GM12878 (cell line): ENCODE measurements around the gene ARHGEF16.

Experiments used
- CBX3 ChIP-seq: fragments of 200-600 bp; sonication (generic); IDR thresholded peaks from 2 replicates; pipeline ENCODE4 v1.6.1; 2016; ENCODE audit warnings: low read depth, borderline replicate concordance
- CHD4 ChIP-seq: fragments of 200-600 bp; sonication (generic); IDR thresholded peaks from 2 replicates; pipeline ENCODE4 v1.6.1; 2016; ENCODE audit warnings: mild to moderate bottlenecking
- CREB1 ChIP-seq: IDR thresholded peaks from 2 replicates; pipeline ENCODE4 v1.6.1; 2012; ENCODE audit warnings: low read depth, mild to moderate bottlenecking, inconsistent platforms
- ELK1 ChIP-seq: IDR thresholded peaks from 2 replicates; pipeline ENCODE4 v1.6.1; 2012; ENCODE audit warnings: low read depth, low read length, improper control_type of control experiment
- FOXM1 ChIP-seq: IDR thresholded peaks from 2 replicates; pipeline ENCODE4 v1.6.1; 2012; ENCODE audit warnings: low read depth, mild to moderate bottlenecking, inconsistent platforms, low read length, moderate library complexity
- MTA3 ChIP-seq: IDR thresholded peaks from 2 replicates; pipeline ENCODE4 v1.6.1; 2012; ENCODE audit warnings: low read length, inconsistent platforms, borderline replicate concordance
- NFXL1 ChIP-seq: fragments of 450-650 bp; IDR thresholded peaks from 2 replicates; pipeline ENCODE4 v1.6.1; 2017; ENCODE audit warnings: antibody characterized with exemption, mild to moderate bottlenecking, borderline replicate concordance
- RFX5 ChIP-seq: IDR thresholded peaks from 2 replicates; pipeline ENCODE4 v1.6.1; 2011; ENCODE audit warnings: low read depth, low read length, improper control_type of control experiment
- TAF1 ChIP-seq: IDR thresholded peaks from 2 replicates; pipeline ENCODE4 v1.6.1; 2011; ENCODE audit warnings: mild to moderate bottlenecking, low read depth, low read length, borderline replicate concordance
- TARDBP ChIP-seq: IDR thresholded peaks from 2 replicates; pipeline ENCODE4 v1.6.1; 2016; ENCODE audit warnings: borderline replicate concordance
- TF ChIP-seq, protein P1 (sequence below), 3 experiments: IDR thresholded peaks in 2 of 3; conservative IDR thresholded peaks in 1 of 3; 2 replicates each; pipeline ENCODE4 v1.5.1; 2011; ENCODE audit warnings: low read depth in 3 of 3, low read length in 3 of 3, mild to moderate bottlenecking in 3 of 3, control low read depth in 2 of 3, moderate library complexity in 2 of 3, inconsistent platforms in 1 of 3, mixed read lengths in 1 of 3; ENCODE audit not compliant: control insufficient read depth in 2 of 3, insufficient read depth in 1 of 3; ENCODE audit errors: extremely low read depth in 1 of 3
- TF ChIP-seq, protein P2 (sequence below): fragments of 450-650 bp; IDR thresholded peaks from 2 replicates; pipeline ENCODE4 v1.6.1; 2017; ENCODE audit warnings: mild to moderate bottlenecking
- TF ChIP-seq, protein P3 (sequence below): IDR thresholded peaks from 2 replicates; pipeline ENCODE4 v1.6.1; 2012; ENCODE audit warnings: low read length, inconsistent platforms
- TF ChIP-seq, protein P4 (sequence below): IDR thresholded peaks from 2 replicates; pipeline ENCODE4 v1.6.1; 2011; ENCODE audit warnings: low read depth, mild to moderate bottlenecking, low read length, moderate library complexity, borderline replicate concordance; ENCODE audit errors: extremely low read depth

DNA sequence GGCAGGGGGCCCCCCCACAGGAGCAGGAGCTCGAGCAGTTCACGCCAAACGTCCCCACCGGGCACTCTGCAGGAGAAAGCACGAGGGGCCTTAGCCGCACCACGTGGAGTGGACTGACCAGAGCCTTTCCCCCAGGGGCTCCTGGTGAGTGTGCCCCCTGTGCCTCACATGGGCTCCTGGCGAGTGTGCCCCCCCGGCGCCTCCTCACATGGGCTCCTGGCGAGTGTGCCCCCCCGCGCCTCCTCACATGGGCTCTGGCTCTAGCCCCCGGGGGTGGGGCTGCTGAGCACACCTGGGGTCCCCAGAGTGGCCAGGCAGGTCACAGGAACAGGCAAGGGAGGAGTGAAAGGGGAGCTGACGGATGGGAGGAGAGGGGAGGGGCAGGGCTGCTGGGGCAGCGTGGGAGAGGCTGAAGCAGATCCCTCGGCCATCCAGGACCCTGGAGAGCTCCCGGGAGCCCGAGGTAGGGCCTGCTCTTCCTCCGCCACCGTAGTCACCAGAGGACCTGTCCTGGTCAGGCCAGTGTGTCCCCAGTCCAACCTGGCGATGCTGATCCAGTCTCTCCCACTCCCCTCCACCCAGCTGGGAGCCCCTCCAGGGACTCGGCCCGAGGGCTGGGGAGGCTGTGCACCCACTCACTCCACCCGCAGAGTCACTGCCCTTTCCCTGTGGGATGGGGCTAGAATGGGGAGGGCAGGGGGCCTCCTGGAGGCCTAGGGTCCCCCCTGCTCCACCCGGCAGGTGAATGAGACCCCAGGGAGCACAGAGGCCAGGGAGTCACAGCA is 47.6 kb downstream of the ARHGEF16 start:
- no peak for TF ChIP-seq TAF1
- no peak for TF ChIP-seq RFX5
- no peak for TF ChIP-seq CREB1
- TF ChIP-seq, protein P1, sequence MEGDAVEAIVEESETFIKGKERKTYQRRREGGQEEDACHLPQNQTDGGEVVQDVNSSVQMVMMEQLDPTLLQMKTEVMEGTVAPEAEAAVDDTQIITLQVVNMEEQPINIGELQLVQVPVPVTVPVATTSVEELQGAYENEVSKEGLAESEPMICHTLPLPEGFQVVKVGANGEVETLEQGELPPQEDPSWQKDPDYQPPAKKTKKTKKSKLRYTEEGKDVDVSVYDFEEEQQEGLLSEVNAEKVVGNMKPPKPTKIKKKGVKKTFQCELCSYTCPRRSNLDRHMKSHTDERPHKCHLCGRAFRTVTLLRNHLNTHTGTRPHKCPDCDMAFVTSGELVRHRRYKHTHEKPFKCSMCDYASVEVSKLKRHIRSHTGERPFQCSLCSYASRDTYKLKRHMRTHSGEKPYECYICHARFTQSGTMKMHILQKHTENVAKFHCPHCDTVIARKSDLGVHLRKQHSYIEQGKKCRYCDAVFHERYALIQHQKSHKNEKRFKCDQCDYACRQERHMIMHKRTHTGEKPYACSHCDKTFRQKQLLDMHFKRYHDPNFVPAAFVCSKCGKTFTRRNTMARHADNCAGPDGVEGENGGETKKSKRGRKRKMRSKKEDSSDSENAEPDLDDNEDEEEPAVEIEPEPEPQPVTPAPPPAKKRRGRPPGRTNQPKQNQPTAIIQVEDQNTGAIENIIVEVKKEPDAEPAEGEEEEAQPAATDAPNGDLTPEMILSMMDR (IDR thresholded peaks at IDR 0.05 in 2 of 3, conservative IDR thresholded peaks at IDR 0.05 in 1 of 3; ENCODE audit: control insufficient read depth in 2 of 3, extremely low read depth in 1 of 3, insufficient read depth in 1 of 3, low read depth in 3 of 3, low read length in 3 of 3), result no peak
- TF ChIP-seq, protein P2, sequence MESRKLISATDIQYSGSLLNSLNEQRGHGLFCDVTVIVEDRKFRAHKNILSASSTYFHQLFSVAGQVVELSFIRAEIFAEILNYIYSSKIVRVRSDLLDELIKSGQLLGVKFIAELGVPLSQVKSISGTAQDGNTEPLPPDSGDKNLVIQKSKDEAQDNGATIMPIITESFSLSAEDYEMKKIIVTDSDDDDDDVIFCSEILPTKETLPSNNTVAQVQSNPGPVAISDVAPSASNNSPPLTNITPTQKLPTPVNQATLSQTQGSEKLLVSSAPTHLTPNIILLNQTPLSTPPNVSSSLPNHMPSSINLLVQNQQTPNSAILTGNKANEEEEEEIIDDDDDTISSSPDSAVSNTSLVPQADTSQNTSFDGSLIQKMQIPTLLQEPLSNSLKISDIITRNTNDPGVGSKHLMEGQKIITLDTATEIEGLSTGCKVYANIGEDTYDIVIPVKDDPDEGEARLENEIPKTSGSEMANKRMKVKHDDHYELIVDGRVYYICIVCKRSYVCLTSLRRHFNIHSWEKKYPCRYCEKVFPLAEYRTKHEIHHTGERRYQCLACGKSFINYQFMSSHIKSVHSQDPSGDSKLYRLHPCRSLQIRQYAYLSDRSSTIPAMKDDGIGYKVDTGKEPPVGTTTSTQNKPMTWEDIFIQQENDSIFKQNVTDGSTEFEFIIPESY, result no peak
- no peak for TF ChIP-seq ELK1
- no peak for TF ChIP-seq MTA3
- TF ChIP-seq CHD4, result no peak
- no peak for TF ChIP-seq NFXL1
- TF ChIP-seq, protein P3, sequence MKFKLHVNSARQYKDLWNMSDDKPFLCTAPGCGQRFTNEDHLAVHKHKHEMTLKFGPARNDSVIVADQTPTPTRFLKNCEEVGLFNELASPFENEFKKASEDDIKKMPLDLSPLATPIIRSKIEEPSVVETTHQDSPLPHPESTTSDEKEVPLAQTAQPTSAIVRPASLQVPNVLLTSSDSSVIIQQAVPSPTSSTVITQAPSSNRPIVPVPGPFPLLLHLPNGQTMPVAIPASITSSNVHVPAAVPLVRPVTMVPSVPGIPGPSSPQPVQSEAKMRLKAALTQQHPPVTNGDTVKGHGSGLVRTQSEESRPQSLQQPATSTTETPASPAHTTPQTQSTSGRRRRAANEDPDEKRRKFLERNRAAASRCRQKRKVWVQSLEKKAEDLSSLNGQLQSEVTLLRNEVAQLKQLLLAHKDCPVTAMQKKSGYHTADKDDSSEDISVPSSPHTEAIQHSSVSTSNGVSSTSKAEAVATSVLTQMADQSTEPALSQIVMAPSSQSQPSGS, result no peak
- TF ChIP-seq TARDBP, result no peak
- TF ChIP-seq, protein P4, sequence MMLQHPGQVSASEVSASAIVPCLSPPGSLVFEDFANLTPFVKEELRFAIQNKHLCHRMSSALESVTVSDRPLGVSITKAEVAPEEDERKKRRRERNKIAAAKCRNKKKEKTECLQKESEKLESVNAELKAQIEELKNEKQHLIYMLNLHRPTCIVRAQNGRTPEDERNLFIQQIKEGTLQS, result no peak
- TF ChIP-seq FOXM1, result no peak
- no peak for TF ChIP-seq CBX3
